Left lung (tissue), 10 donors: Measurements from ENCODE around the gene CARF. TPM values are rescaled to one million over a fixed set of nuclear protein-coding genes. Genes with fewer than 3 reads are reported as not detected.

Experiments used
- ATAC-seq: fragments of 200-7000 bp; cut with Tn5 transposase; one replicate; pipeline ENCODE4 v1.9.1; 2020; ENCODE audit warnings: moderate library complexity
- DNase-seq, 4 donors: peaks; one replicate each; pipeline ENCODE4 v3.0.0-alpha.2; 2013 to 2020
- H3K27ac ChIP-seq, 2 donors: fragments of 200-600 bp; sonication (generic) in 1 of 2; one replicate each; pipeline versions ENCODE4 v1.5.0 to v1.8.0; 2020 to 2021
- H3K27me3 ChIP-seq, 2 donors: fragments of 200-600 bp; sonication (generic) in 1 of 2; one replicate each; pipeline versions ENCODE4 v1.5.0 to v1.8.0; 2020 to 2021
- H3K36me3 ChIP-seq, 2 donors: fragments of 200-600 bp; sonication (generic) in 1 of 2; one replicate each; pipeline versions ENCODE4 v1.5.0 to v1.8.0; 2020 to 2021
- H3K4me1 ChIP-seq, 2 donors: fragments of 200-600 bp; one replicate each; pipeline ENCODE4 v1.8.0; 2021
- H3K4me3 ChIP-seq, 2 donors: fragments of 200-600 bp; sonication (generic) in 1 of 2; one replicate each; pipeline versions ENCODE4 v1.5.0 to v1.8.0; 2020 to 2021; ENCODE audit warnings: mild to moderate bottlenecking in 1 of 2
- H3K9me3 ChIP-seq, 2 donors: fragments of 200-600 bp; sonication (generic) in 1 of 2; one replicate each; pipeline versions ENCODE4 v1.5.0 to v1.8.0; 2020 to 2021
- CTCF ChIP-seq, 2 donors: fragments of 200-600 bp; sonication (generic) in 1 of 2; IDR thresholded peaks; one replicate each; pipeline versions ENCODE4 v1.5.0 to v1.8.0; 2021; ENCODE audit warnings: antibody characterized with exemption in 2 of 2
- intact Hi-C, 2 donors: fragments of 100-400 bp; cut with DNase I; formaldehyde crosslinking; loops; one replicate each; pipeline versions ENCODE4 v1.11.2 to v1.14.2; 2022
- polyA plus RNA-seq, 6 donors: library from polyadenylated mRNA; unstranded; fragments of 120-200 nt; gene quantifications; one replicate each; pipeline ENCODE4 v1.2.1, GENCODE V29; 2013; ENCODE audit not compliant: insufficient read length in 6 of 6
- total RNA-seq, 2 donors: library from RNA; stranded (reverse); fragmentation: NEBNext Ultra II Directional; extraction: Animal tissue kit (Norgen Biotek cat#: 25700); gene quantifications; one replicate each; pipeline ENCODE4 v1.2.1, GENCODE V29; 2021
- donor health status: DM: no; HTN: yes; CAD: no.
- donor health status: DM: no; HTN: no; CAD: no.

Gene CARF
- total and polyA plus RNA-seq, 8 donors: 5.9 to 19.8 (median 18.2) TPM

GRCh38 chr2:203033395-203033794 lies 121.3 kb downstream of the CARF start:
- Histone ChIP-seq H3K4me3 (no peak overlapping the region), H3K36me3 (no peaks in the 10 kb centered on the region), H3K27ac (no peak overlapping the region), H3K27me3 (no peaks in the 10 kb centered on the region), H3K9me3 (no peaks in the 10 kb centered on the region), H3K4me1 (peaks cover 0 to 8% of the 10 kb centered on the region in 2 donors)
- ATAC-seq: no peak
- no peak for TF ChIP-seq CTCF (IDR thresholded peaks at IDR 0.05)
- intact Hi-C loops: no loop called here
- no peak for DNase-seq

GRCh38 chr2:203035879-203036470 lies 123.9 kb downstream of the CARF start:
- intact Hi-C loops: no loop called here
- H3K4me3 ChIP-seq: no peak overlapping the region
- no peak overlapping the region for H3K27ac ChIP-seq
- TF ChIP-seq CTCF (IDR thresholded peaks at IDR 0.05): no peak
- no peaks in the 10 kb centered on the region for H3K9me3 ChIP-seq
- H3K4me1 ChIP-seq: peaks cover 0 to 8% of the 10 kb centered on the region in 2 donors
- H3K27me3 ChIP-seq: no peaks in the 10 kb centered on the region
- no peak for ATAC-seq
- no peak for DNase-seq
- no peaks in the 10 kb centered on the region for H3K36me3 ChIP-seq

Other genes starting within 250 kb of the CARF start
- 1 to 10 TPM; 2.6 to 2.7 TPM for gene ICA1L, start 40.5 kb upstream of the CARF start, total RNA-seq
- gene ICA1L, start 40.5 kb upstream of the CARF start, polyA plus RNA-seq: 10 to 100 TPM; 19.9 to 22.8 (median 21.9) TPM
- gene WDR12, start 602 bp upstream of the CARF start, total RNA-seq: 10 to 100 TPM; 35.4 to 48.5 TPM
- gene WDR12, start 602 bp upstream of the CARF start, polyA plus RNA-seq: 10 to 100 TPM; 75.1 to 91.3 (median 82.1) TPM
- gene NBEAL1, start 102.6 kb downstream of the CARF start, total RNA-seq: 10 to 100 TPM; 60.3 to 72.2 TPM
- 10 to 100 TPM; 11.4 to 20.5 (median 18.9) TPM for gene NBEAL1, start 102.6 kb downstream of the CARF start, polyA plus RNA-seq